H1 (cell line): ENCODE data around the gene COTL1. TPM values are rescaled to one million over a fixed set of nuclear protein-coding genes. Genes with fewer than 3 reads are reported as not detected.

Source experiments
- CTCF ChIA-PET: fragments of 300-600 bp; sonication (Branson Sonifier 250); formaldehyde crosslinking; loops from one replicate; lab custom pipeline; 2021; ENCODE audit not compliant: partially characterized antibody; lab: Charles Lee
- POLR2A ChIA-PET: fragments of 300-600 bp; sonication (Branson Sonifier 250); formaldehyde crosslinking; loops from one replicate; lab custom pipeline; 2021; ENCODE audit warnings: inconsistent platforms; ENCODE audit not compliant: partially characterized antibody; lab: Charles Lee
- DNase-seq, 2 experiments: peaks; one replicate each; pipeline versions ENCODE4 v3.0.0 to v3.0.0-alpha.2; 2010 to 2022; ENCODE audit warnings: low spot score in 2 of 2, low read depth in 1 of 2, mixed read lengths in 1 of 2
- FAIRE-seq: peaks from 2 replicates; lab custom pipeline; 2011; peaks lifted over from hg19 to GRCh38; lab: Jason Lieb, UNC
- H2AFZ ChIP-seq: 2 replicates; pipeline ENCODE4 v1.8.1; 2012; ENCODE audit warnings: low read length, inconsistent platforms
- H2AK5ac ChIP-seq: 2 replicates; pipeline ENCODE4 v1.6.1; 2013; ENCODE audit warnings: low read depth, low read length
- H2BK120ac ChIP-seq: replicated peaks from 2 replicates; pipeline ENCODE3; 2013; ENCODE audit warnings: low read depth, low read length, inconsistent platforms
- H2BK12ac ChIP-seq: 2 replicates; pipeline ENCODE4 v1.6.1; 2013; ENCODE audit warnings: low read depth, low read length
- H2BK15ac ChIP-seq: 2 replicates; pipeline ENCODE4 v1.6.1; 2013; ENCODE audit warnings: low read length
- H2BK20ac ChIP-seq: 2 replicates; pipeline ENCODE4 v1.6.1; 2013; ENCODE audit warnings: low read length
- H2BK5ac ChIP-seq: 2 replicates; pipeline ENCODE4 v1.6.1; 2013; ENCODE audit warnings: low read depth, low read length
- H3K14ac ChIP-seq: 2 replicates; pipeline ENCODE4 v1.6.1; 2013; ENCODE audit warnings: inconsistent platforms; ENCODE audit not compliant: insufficient read length
- H3K18ac ChIP-seq: 2 replicates; pipeline ENCODE4 v1.6.1; 2013; ENCODE audit warnings: low read length; ENCODE audit errors: extremely low read depth
- H3K23ac ChIP-seq: 2 replicates; pipeline ENCODE4 v1.6.1; 2013; ENCODE audit warnings: inconsistent platforms; ENCODE audit not compliant: insufficient read length
- H3K23me2 ChIP-seq: 2 replicates; pipeline ENCODE4 v1.6.1; 2013; ENCODE audit warnings: low read depth, low read length
- H3K27ac ChIP-seq: 2 replicates; pipeline ENCODE4 v1.6.1; 2011; ENCODE audit warnings: low read depth, low read length, inconsistent platforms
- H3K27me3 ChIP-seq, 4 experiments: replicated peaks in 1 of 4; 1 replicate in 1 of 4; 2 replicates in 3 of 4; pipeline versions ENCODE4 v1.6.1 to v1.8.1; 2011 to 2013; ENCODE audit warnings: low read length in 3 of 4, mild to moderate bottlenecking in 3 of 4, inconsistent platforms in 2 of 4, mixed read lengths in 2 of 4, moderate library complexity in 1 of 4; ENCODE audit not compliant: control insufficient read depth in 3 of 4, insufficient read depth in 3 of 4; ENCODE audit errors: extremely low read depth in 1 of 4
- H3K36me3 ChIP-seq, 4 experiments: 2 replicates each; pipeline versions ENCODE4 v1.6.1 to v1.8.1; 2011 to 2013; ENCODE audit warnings: mild to moderate bottlenecking in 4 of 4, low read length in 3 of 4, moderate library complexity in 2 of 4, control low read depth in 1 of 4, inconsistent platforms in 1 of 4; ENCODE audit not compliant: insufficient read depth in 4 of 4, control insufficient read depth in 2 of 4
- H3K4ac ChIP-seq: replicated peaks from 2 replicates; pipeline ENCODE3; 2013; ENCODE audit warnings: low read length, low read depth, mixed read lengths, inconsistent platforms; ENCODE audit not compliant: insufficient read length
- H3K4me1 ChIP-seq, 4 experiments: replicated peaks in 1 of 4; 1 replicate in 1 of 4; 2 replicates in 3 of 4; pipeline versions ENCODE4 v1.6.1 to v1.8.1; 2011 to 2013; ENCODE audit warnings: low read length in 3 of 4, inconsistent platforms in 2 of 4, mixed read lengths in 1 of 4; ENCODE audit not compliant: insufficient read depth in 4 of 4, control insufficient read depth in 3 of 4
- H3K4me2 ChIP-seq, 2 experiments: 2 replicates each; pipeline versions ENCODE4 v1.6.1 to v1.8.1; 2011 to 2013; ENCODE audit warnings: low read depth in 2 of 2, low read length in 2 of 2, control low read depth in 1 of 2, inconsistent platforms in 1 of 2, mild to moderate bottlenecking in 1 of 2; ENCODE audit not compliant: insufficient read depth in 1 of 2
- H3K4me3 ChIP-seq, 4 experiments: fragments of 200-600, 300-600 bp in 1 of 4; sonication (generic), shearing (Covaris generic), sonication (Bioruptor Twin) in 1 of 4; 2 replicates each; pipeline versions ENCODE4 v1.5.1 to v1.8.1; 2011 to 2016; ENCODE audit warnings: low read length in 4 of 4, low read depth in 3 of 4, control low read depth in 2 of 4, inconsistent platforms in 2 of 4, mild to moderate bottlenecking in 2 of 4, mixed read lengths in 1 of 4, moderate library complexity in 1 of 4; ENCODE audit not compliant: insufficient read depth in 2 of 4; ENCODE audit errors: extremely low read depth in 1 of 4
- H3K56ac ChIP-seq: replicated peaks from 2 replicates; pipeline ENCODE3; 2013; ENCODE audit warnings: low read depth, mild to moderate bottlenecking, mixed read lengths, low read length, inconsistent platforms; ENCODE audit not compliant: insufficient read length
- H3K79me1 ChIP-seq: 2 replicates; pipeline ENCODE4 v1.6.1; 2013; ENCODE audit warnings: low read depth, low read length, control low read depth
- H3K79me2 ChIP-seq, 2 experiments: 2 replicates each; pipeline versions ENCODE4 v1.6.1 to v1.8.1; 2012 to 2013; ENCODE audit warnings: low read length in 2 of 2, mild to moderate bottlenecking in 2 of 2, inconsistent platforms in 1 of 2; ENCODE audit not compliant: insufficient read depth in 2 of 2, control insufficient read depth in 1 of 2
- H3K9ac ChIP-seq, 4 experiments: replicated peaks in 1 of 4; 1 replicate in 1 of 4; 2 replicates in 3 of 4; pipeline versions ENCODE4 v1.6.1 to v1.8.1; 2011 to 2013; ENCODE audit warnings: low read depth in 3 of 4, low read length in 3 of 4, control low read depth in 2 of 4, mild to moderate bottlenecking in 2 of 4, moderate library complexity in 2 of 4, inconsistent platforms in 1 of 4; ENCODE audit errors: extremely low read depth in 1 of 4
- H3K9me3 ChIP-seq, 2 experiments: 2 replicates each; pipeline versions ENCODE4 v1.6.1 to v1.8.1; 2012 to 2013; ENCODE audit warnings: mild to moderate bottlenecking in 2 of 2, moderate library complexity in 2 of 2, control low read depth in 1 of 2, inconsistent platforms in 1 of 2, low read depth in 1 of 2, low read length in 1 of 2, mixed read lengths in 1 of 2; ENCODE audit not compliant: insufficient read depth in 2 of 2
- H4K20me1 ChIP-seq, 2 experiments: replicated peaks in 1 of 2; 2 replicates each; pipeline versions ENCODE3 to v1.8.1; 2011 to 2013; ENCODE audit warnings: inconsistent platforms in 2 of 2, low read length in 2 of 2, mild to moderate bottlenecking in 1 of 2; ENCODE audit not compliant: insufficient read depth in 2 of 2, control insufficient read depth in 1 of 2
- H4K5ac ChIP-seq: 2 replicates; pipeline ENCODE4 v1.6.1; 2013; ENCODE audit warnings: low read length, low read depth, mixed read lengths, inconsistent platforms; ENCODE audit not compliant: insufficient read length
- H4K8ac ChIP-seq: 2 replicates; pipeline ENCODE4 v1.8.0; 2013; ENCODE audit warnings: mild to moderate bottlenecking, moderate library complexity, low read length, inconsistent platforms; ENCODE audit not compliant: insufficient read depth; ENCODE audit errors: extremely low read depth
- H4K91ac ChIP-seq: replicated peaks from 2 replicates; pipeline ENCODE3; 2013; ENCODE audit warnings: low read length, mixed read lengths, inconsistent platforms; ENCODE audit not compliant: insufficient read length
- ATF2 ChIP-seq: IDR thresholded peaks from 2 replicates; pipeline ENCODE4 v1.6.1; 2012; ENCODE audit warnings: low read length, inconsistent platforms
- KDM1A ChIP-seq: fragments of 200-600, 300-600 bp; sonication (generic); IDR thresholded peaks from 2 replicates; pipeline ENCODE4 v1.7.1; 2016; ENCODE audit warnings: mild to moderate bottlenecking, low read length, borderline replicate concordance
- WGBS, 2 experiments: shearing (Covaris generic) in 1 of 2; methylation state at CpG; one replicate each; pipeline versions ENCODE4 v1.1.6 to v1.1.7; 2013 to 2015; ENCODE audit warnings: low lambda C conversion rate in 2 of 2, mixed read lengths in 2 of 2, inconsistent platforms in 1 of 2, low coverage in 1 of 2, missing lambda C conversion rate in 1 of 2; ENCODE audit not compliant: insufficient replicate concordance in 2 of 2, insufficient coverage in 1 of 2, insufficient read length in 1 of 2; ENCODE audit errors: extremely low coverage in 1 of 2, missing lambda C conversion rate in 1 of 2; 5-methylcytosine and 5-hydroxymethylcytosine counted together
- polyA plus RNA-seq, 7 experiments: library from polyadenylated mRNA; depleted of rRNA in 3 of 7; stranded (reverse) in 5 of 7; unstranded in 2 of 7; fragments of >200 nt in 5 of 7; fragments of 200-250 nt in 2 of 7; gene quantifications; 1 replicate in 5 of 7; 2 replicates in 1 of 7; 4 replicates in 1 of 7; pipeline versions ENCODE4 v1.2.1 to v1.2.3, GENCODE V29; 2011 to 2013; ENCODE audit warnings: missing spikeins in 2 of 7, mixed read lengths in 2 of 7
- total RNA-seq: library from RNA; stranded (reverse); fragmentation: NEBNext Ultra II Directional; extraction: Animal tissue kit (Norgen Biotek cat#: 25700); gene quantifications from 2 replicates; pipeline ENCODE4 v1.2.1, GENCODE V29; 2021

The COTL1 gene
- total and polyA plus RNA-seq, 2 of the 8 experiments (the other 6 are each of a cell fraction or from before 2014, with no cell fraction given) = 59.2 to 183 TPM

GRCh38 chr16:84543253-84543652, 74.6 kb downstream of the COTL1 start:
- CTCF ChIA-PET = interaction anchor here (1.1 to 1.4 kb wide), 2 partner anchors 34 to 196 kb away, joined by 3 to 5 read pairs; no protein-coding TSS in a partner anchor

More at GRCh38 chr16:84543253-84543652, 74.6 kb downstream of the COTL1 start:
- Histone ChIP-seq H3K79me2 (no peaks in the 10 kb centered on the region), H3K23ac (no peak overlapping the region), H2BK12ac (no peak overlapping the region), H3K36me3 (no peaks in the 10 kb centered on the region), H2BK15ac (no peak overlapping the region), H2AFZ (no peak overlapping the region), H3K4me3 (no peak overlapping the region), H3K4ac (no peak overlapping the region), H2BK20ac (no peak overlapping the region), H3K27me3 (no peaks in the 10 kb centered on the region), H3K27ac (no peak overlapping the region), H2BK5ac (no peak overlapping the region), H3K18ac (no peak overlapping the region), H3K14ac (no peak overlapping the region), H3K23me2 (no peaks in the 10 kb centered on the region), H2AK5ac (no peak overlapping the region), H3K9me3 (no peaks in the 10 kb centered on the region), H3K4me1 (peaks cover 0 to 15% (median 11%) of the 10 kb centered on the region in 4 experiments; a peak in 6 of 7 replicates), H3K79me1 (no peaks in the 10 kb centered on the region), H4K8ac (no peak overlapping the region), H2BK120ac (no peak overlapping the region), H4K5ac (no peak overlapping the region), H3K4me2 (no peak overlapping the region), H4K20me1 (no peaks in the 10 kb centered on the region), H4K91ac (no peak overlapping the region), H3K9ac (no peak overlapping the region), H3K56ac (no peak overlapping the region)
- POLR2A ChIA-PET = no interaction called here
- WGBS, 2 experiments = 98% methylated on average over 2 of the region's 2 CpGs; no CpG with 5 or more reads in 1 of the 2 experiments
- FAIRE-seq (no peak), DNase-seq (no peak)
- TF ChIP-seq KDM1A = peak; percentile 44; the same call in 1 of the 2 replicates
- TF ChIP-seq ATF2 = no peak
